IgD-negative memory B cell (primary cell): ENCODE data around the gene WNT3. TPM values are rescaled to one million over a fixed set of nuclear protein-coding genes. Genes with fewer than 3 reads are reported as not detected.
A peak's percentile ranks its signal among the peaks of the same experiment; 100 is the strongest.

ENCODE experiments used
- H3K27ac Mint-ChIP-seq, 3 donors: one replicate each; pipeline ENCODE4 v1.8.0; 2020 to 2022; ENCODE audit warnings: mild to moderate bottlenecking in 3 of 3, mixed read lengths in 3 of 3, moderate library complexity in 1 of 3
- H3K27me3 Mint-ChIP-seq: one replicate; pipeline ENCODE4 v1.8.0; 2021; ENCODE audit warnings: mixed read lengths
- H3K36me3 Mint-ChIP-seq: one replicate; pipeline ENCODE4 v1.8.0; 2020; ENCODE audit warnings: mild to moderate bottlenecking, mixed read lengths
- H3K4me1 Mint-ChIP-seq, 3 donors: one replicate each; pipeline ENCODE4 v1.8.0; 2020 to 2022; ENCODE audit warnings: mixed read lengths in 3 of 3, mild to moderate bottlenecking in 1 of 3
- H3K4me3 Mint-ChIP-seq, 4 donors: one replicate each; pipeline ENCODE4 v1.8.0; 2020 to 2022; ENCODE audit warnings: mild to moderate bottlenecking in 4 of 4, mixed read lengths in 4 of 4, moderate library complexity in 3 of 4
- H3K9me3 Mint-ChIP-seq, 3 donors: one replicate each; pipeline ENCODE4 v1.8.0; 2020 to 2021; ENCODE audit warnings: mixed read lengths in 3 of 3, mild to moderate bottlenecking in 1 of 3
- polyA plus RNA-seq: library from polyadenylated mRNA; unstranded; fragments of 300-500 nt; fragmentation: Illumina TruSeq; gene quantifications from one replicate; pipeline ENCODE4 v1.2.3, GENCODE V29; 2021

Gene WNT3
- polyA plus RNA-seq, 1 donor from 2014 or later: 0.14 TPM

DNA sequence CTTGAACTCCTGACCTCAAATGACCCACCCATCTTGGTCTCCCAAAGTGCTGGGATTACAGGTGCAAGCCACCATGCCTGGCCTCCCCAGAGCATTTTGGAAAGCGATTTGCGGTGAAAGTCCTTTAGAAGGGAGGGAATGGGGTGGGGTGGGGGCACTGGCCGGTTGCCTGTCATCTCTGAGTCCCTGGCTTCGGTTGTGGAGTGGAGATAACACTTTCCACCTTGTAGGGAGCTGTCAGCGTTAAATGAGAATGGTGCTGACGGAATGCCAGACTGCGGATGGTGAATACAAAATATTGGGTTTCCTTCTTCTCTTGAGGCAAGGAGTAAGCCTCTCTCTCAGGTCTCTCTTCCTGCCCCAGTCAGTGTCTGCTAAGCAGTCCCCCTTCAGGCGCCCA lies 5.2 kb upstream of the WNT3 start:
- H3K4me3 Mint-ChIP-seq: no peak overlapping the region
- H3K27ac Mint-ChIP-seq: no peak overlapping the region
- peaks cover 0 to 5% (median 2%) of the 10 kb centered on the region in 3 donors for H3K4me1 Mint-ChIP-seq
- H3K9me3 Mint-ChIP-seq: no peaks in the 10 kb centered on the region
- peaks cover 2% of the 10 kb centered on the region for H3K36me3 Mint-ChIP-seq
- H3K27me3 Mint-ChIP-seq: peaks cover 45% of the 10 kb centered on the region

GRCh38 chr17:46822388-46822921 lies 4.0 kb upstream of the WNT3 start:
- H3K27me3 Mint-ChIP-seq: peaks cover 55% of the 10 kb centered on the region

DNA sequence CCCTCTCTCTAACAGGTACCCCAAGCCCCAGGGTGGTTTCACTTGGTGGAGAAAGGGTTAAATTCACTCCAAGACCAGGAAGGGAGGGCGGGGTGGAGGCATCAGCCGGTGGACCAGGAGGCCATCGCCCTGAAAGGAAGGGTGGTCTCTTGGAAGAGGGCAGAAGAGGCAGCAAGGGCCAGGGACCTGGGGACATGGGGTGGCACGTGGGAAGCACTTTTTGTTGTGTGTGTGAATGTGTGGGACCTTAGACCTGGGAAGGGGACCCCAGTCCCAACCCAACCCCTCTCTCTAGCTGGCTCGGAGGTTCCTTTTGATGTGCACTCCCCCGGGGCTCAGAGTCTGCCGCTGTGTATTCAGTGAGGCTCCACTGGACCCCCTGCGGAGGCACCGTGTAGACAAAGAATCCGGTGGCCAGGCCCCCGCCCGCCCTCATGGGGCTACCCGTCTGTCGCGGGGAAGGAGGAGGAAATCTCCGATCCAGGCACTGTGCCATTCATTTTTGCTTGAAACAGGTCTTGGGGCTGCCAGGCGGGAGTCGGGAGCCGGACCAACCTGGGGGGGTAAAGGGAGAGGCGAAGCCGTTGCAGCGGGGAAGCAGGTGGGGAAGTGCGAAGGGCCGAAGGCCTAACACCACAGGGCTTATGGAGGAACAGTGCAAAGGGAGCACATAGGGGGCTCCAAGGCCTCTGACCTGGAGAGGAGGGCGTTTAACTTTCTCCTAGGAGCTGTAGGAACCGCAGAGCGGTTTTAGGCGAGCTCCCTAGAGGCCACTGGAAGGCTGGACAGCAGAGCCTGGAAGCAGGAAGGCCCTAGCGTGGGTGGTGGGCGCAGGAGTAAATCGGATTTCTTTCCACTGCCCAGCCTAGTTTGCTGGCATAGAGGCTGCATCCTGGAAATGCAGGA lies 3.2 kb upstream of the WNT3 start:
- Mint-ChIP-seq H3K27ac (peak overlapping the region in 2 of 3 donors; percentile 56 to 78), H3K4me1 (peaks cover 10 to 14% (median 13%) of the 10 kb centered on the region in 3 donors), H3K27me3 (peaks cover 57% of the 10 kb centered on the region), H3K9me3 (no peaks in the 10 kb centered on the region), H3K36me3 (peaks cover 2% of the 10 kb centered on the region), H3K4me3 (peak overlapping the region in 1 of 4 donors; percentile 17)

More at GRCh38 chr17:46822388-46822921, 4.0 kb upstream of the WNT3 start:
- peak overlapping the region in 2 of 3 donors; percentile 56 to 78 for H3K27ac Mint-ChIP-seq
- H3K36me3 Mint-ChIP-seq: peaks cover 2% of the 10 kb centered on the region
- peaks cover 9 to 11% (median 10%) of the 10 kb centered on the region in 3 donors for H3K4me1 Mint-ChIP-seq
- H3K9me3 Mint-ChIP-seq: no peaks in the 10 kb centered on the region
- H3K4me3 Mint-ChIP-seq: peak overlapping the region in 1 of 4 donors; percentile 17

DNA sequence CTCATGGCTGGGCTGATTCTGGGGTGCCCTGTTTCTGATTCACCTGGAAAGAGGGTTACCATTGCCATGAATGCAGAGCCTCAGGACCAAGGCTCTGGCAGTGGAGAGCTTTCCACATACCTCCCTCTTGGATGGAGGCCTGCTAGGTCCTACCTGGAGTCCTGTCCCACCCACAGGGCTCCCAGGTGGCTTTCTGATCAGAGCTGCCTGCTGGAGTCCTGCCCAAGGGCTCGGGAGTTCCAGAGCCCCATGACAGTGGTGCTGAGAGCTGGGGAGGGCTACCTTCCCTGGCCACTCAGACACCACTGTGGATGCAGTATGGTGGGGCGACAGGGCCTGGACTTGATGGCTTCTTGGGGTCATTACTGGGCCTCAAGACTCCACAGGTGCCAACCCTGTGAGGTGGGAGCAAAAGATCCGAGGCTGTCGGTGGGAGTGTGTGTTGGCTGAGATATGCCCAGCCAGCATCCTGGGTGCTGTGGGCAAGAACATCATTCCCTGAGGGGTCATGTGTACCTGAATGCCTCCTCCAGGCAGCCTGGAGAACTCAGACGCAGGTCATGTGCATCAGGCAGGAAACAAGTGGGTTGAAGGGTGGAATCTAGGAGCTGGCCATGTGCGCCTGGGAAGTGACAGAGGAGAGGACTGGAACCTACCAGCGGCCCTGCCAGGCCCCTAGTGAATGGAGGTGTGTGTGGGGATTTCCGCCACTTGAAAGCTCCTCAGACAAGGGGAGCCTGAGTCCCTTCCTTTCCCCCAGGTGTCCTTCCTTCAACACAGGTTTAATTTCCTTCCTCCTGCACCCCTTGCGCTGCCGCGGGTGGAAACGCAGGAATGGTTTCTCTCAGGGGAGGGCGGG lies 2.3 kb upstream of the WNT3 start:
- no peak overlapping the region for H3K27ac Mint-ChIP-seq
- H3K4me1 Mint-ChIP-seq: peaks cover 10 to 14% (median 13%) of the 10 kb centered on the region in 3 donors
- peak overlapping the region in 3 of 4 donors; percentile 22 to 79 (median 42) for H3K4me3 Mint-ChIP-seq
- H3K27me3 Mint-ChIP-seq: peaks cover 65% of the 10 kb centered on the region
- no peaks in the 10 kb centered on the region for H3K36me3 Mint-ChIP-seq
- no peaks in the 10 kb centered on the region for H3K9me3 Mint-ChIP-seq

- Mint-ChIP-seq H3K4me1 (peaks cover 10 to 14% (median 13%) of the 10 kb centered on the region in 3 donors), H3K9me3 (no peaks in the 10 kb centered on the region), H3K36me3 (no peaks in the 10 kb centered on the region), H3K4me3 (peak overlapping the region in 2 of 4 donors; percentile 68 to 75), H3K27ac (no peak overlapping the region), H3K27me3 (peaks cover 62% of the 10 kb centered on the region)
Observed at GRCh38 chr17:46819906-46820351, 1.4 kb upstream of the WNT3 start.

- H3K4me1 Mint-ChIP-seq: peaks cover 10 to 14% (median 13%) of the 10 kb centered on the region in 3 donors
- no peak overlapping the region for H3K27ac Mint-ChIP-seq
- H3K9me3 Mint-ChIP-seq: no peaks in the 10 kb centered on the region
- H3K4me3 Mint-ChIP-seq: peak overlapping the region; percentile 75 to 92 (median 80)
- H3K27me3 Mint-ChIP-seq: peaks cover 63% of the 10 kb centered on the region
- no peaks in the 10 kb centered on the region for H3K36me3 Mint-ChIP-seq
Observed at GRCh38 chr17:46818929-46819859, 702 bp upstream of the WNT3 start.

DNA sequence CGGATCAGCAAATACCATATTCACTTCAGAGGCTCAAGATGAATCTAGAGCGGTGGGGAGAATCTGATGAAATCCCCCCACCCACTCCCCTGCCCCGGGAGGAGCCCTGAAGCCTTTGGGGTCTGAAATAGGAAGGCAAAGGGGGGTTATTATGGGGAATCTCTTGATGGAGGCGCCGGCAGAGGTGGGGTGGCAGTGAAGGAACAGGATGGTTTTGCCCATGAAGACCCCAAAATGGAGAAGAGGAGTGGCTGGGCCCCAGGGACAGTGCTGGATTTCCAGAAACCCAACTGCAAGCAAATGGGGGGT lies 637 bp downstream of the WNT3 start:
- Mint-ChIP-seq H3K4me1 (peaks cover 10 to 14% (median 13%) of the 10 kb centered on the region in 3 donors), H3K27me3 (peaks cover 63% of the 10 kb centered on the region), H3K9me3 (no peaks in the 10 kb centered on the region), H3K27ac (no peak overlapping the region), H3K36me3 (no peaks in the 10 kb centered on the region), H3K4me3 (peak overlapping the region; percentile 62 to 90 (median 76))

DNA sequence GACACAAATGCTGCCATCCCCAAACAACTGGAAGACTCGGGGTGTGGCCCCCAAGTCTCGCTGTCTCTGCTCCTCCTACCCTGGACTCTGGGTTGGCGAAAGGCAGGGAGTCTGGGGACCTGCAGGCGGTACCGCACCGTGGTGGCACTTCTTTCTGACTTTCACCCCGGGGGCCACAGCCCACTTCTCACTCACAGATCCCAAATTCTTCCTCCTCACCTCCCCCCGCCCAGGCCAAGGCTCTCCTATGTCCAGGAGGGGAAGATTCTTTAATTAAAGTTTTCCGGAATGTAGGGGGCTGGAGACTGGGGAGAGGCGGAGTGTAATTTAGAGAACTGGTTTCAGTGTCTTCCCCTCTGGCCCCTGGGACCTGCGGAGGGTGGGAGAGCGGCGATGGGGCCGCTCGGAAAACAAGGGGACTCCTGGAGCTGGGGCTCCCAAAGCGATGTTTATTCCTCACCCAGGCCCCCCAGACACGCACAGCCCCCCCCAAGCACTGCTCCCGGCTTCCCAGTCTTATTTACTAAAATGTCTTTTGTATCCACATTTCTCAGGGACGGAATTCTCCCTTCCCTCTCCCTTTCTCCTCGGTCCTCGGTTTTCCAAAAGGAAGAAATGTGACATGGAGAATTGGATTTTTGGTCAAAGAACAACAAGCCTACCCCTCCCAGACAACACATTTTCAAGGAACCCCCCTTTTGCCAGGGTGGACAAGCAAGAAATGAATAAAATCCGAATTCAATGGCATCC lies 1.2 kb downstream of the WNT3 start:
- H3K27ac Mint-ChIP-seq: no peak overlapping the region
- H3K36me3 Mint-ChIP-seq: no peaks in the 10 kb centered on the region
- H3K27me3 Mint-ChIP-seq: peaks cover 66% of the 10 kb centered on the region
- H3K4me1 Mint-ChIP-seq: peaks cover 10 to 14% (median 13%) of the 10 kb centered on the region in 3 donors
- no peaks in the 10 kb centered on the region for H3K9me3 Mint-ChIP-seq
- peak overlapping the region in 3 of 4 donors; percentile 8 to 76 (median 62) for H3K4me3 Mint-ChIP-seq

DNA sequence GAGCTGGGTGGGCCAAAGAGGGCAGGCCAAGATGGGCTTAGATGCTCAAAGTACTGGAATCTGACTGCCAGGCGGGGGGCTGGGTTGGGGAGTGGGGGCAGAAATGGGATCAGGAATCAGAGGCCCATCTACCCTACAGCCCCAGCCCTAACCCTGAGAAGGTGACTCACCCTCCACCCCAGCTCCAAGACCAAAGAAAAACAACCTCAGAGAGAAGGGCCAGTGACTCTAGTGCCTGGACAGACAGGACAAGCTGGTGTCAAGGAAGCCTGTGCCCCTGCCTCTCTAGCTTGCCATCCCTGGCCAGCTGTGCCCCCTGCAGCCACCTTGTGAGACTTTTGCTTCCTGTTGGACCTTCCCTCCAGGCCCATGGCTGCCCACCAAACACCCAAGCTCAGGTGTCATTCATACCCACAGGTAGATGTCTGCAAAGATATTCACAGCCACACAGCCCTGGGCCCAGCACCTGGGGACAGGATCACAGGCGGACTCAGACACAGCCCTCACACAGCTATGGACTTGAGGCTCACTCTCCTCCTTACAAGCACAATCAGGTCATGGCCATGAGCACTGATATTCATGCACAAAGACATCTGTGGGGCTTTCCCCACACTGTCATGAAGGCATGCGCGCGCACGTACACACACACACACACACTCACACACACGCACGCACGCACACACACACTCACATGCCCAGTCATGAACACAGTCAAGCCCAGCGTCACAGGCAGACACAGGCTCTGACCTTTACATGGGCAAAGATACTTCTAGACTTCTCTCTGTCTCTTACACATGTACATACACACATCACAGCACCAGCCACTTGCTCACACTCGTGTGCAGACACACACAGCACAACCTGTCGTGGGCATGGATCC lies 2.8 kb downstream of the WNT3 start:
- Mint-ChIP-seq H3K4me1 (peaks cover 10 to 14% (median 12%) of the 10 kb centered on the region in 3 donors), H3K27ac (no peak overlapping the region), H3K4me3 (peak overlapping the region in 1 of 4 donors; percentile 16), H3K36me3 (no peaks in the 10 kb centered on the region), H3K27me3 (peaks cover 52% of the 10 kb centered on the region), H3K9me3 (no peaks in the 10 kb centered on the region)

- Mint-ChIP-seq H3K36me3 (no peaks in the 10 kb centered on the region), H3K4me3 (peak overlapping the region in 1 of 4 donors; percentile 28), H3K27me3 (peaks cover 43% of the 10 kb centered on the region), H3K9me3 (no peaks in the 10 kb centered on the region), H3K4me1 (peaks cover 8 to 14% (median 10%) of the 10 kb centered on the region in 3 donors), H3K27ac (no peak overlapping the region)
Observed at GRCh38 chr17:46814446-46814845, 4.0 kb downstream of the WNT3 start.

- Mint-ChIP-seq H3K27ac (no peak overlapping the region), H3K9me3 (no peaks in the 10 kb centered on the region), H3K4me1 (peaks cover 8 to 12% (median 10%) of the 10 kb centered on the region in 3 donors), H3K27me3 (peaks cover 42% of the 10 kb centered on the region), H3K4me3 (no peak overlapping the region), H3K36me3 (no peaks in the 10 kb centered on the region)
Observed at GRCh38 chr17:46813920-46814319, 4.6 kb downstream of the WNT3 start.

- H3K36me3 Mint-ChIP-seq: no peaks in the 10 kb centered on the region
Observed at GRCh38 chr17:46812624-46813318, 5.7 kb downstream of the WNT3 start.

More at GRCh38 chr17:46812624-46813318, 5.7 kb downstream of the WNT3 start:
- H3K27ac Mint-ChIP-seq: no peak overlapping the region
- H3K27me3 Mint-ChIP-seq: peaks cover 35% of the 10 kb centered on the region
- H3K9me3 Mint-ChIP-seq: no peaks in the 10 kb centered on the region
- no peak overlapping the region for H3K4me3 Mint-ChIP-seq
- H3K4me1 Mint-ChIP-seq: peaks cover 4 to 7% (median 4%) of the 10 kb centered on the region in 3 donors
